Tibial artery (tissue), 4 donors: ENCODE measurements around the gene RBPJL.

Source experiments
- DNase-seq, 2 donors: peaks; one replicate each; pipeline ENCODE4 v3.0.0-alpha.2; 2019
- H3K27ac ChIP-seq, 2 donors: fragments of 200-600 bp; sonication (generic) in 1 of 2; 1 replicate in 1 of 2; 2 replicates in 1 of 2; pipeline ENCODE4 v1.5.1; 2018 to 2019; ENCODE audit warnings: mild to moderate bottlenecking in 1 of 2
- H3K27me3 ChIP-seq, 2 donors: fragments of 200-600 bp; sonication (generic) in 1 of 2; one replicate each; pipeline versions ENCODE4 v1.5.1 to v1.6.0; 2016 to 2019
- H3K36me3 ChIP-seq, 3 donors: fragments of 200-600 bp; sonication (generic) in 2 of 3; one replicate each; pipeline ENCODE4 v1.5.1; 2016 to 2019; ENCODE audit warnings: mild to moderate bottlenecking in 2 of 3
- H3K4me1 ChIP-seq, 4 donors: fragments of 200-600 bp; sonication (generic) in 2 of 4; 1 replicate in 3 of 4; 2 replicates in 1 of 4; pipeline ENCODE4 v1.5.1; 2016 to 2019
- H3K4me3 ChIP-seq, 2 donors: fragments of 200-600 bp; sonication (generic) in 1 of 2; 1 replicate in 1 of 2; 2 replicates in 1 of 2; pipeline ENCODE4 v1.5.1; 2018 to 2019; ENCODE audit warnings: mild to moderate bottlenecking in 2 of 2
- H3K9me3 ChIP-seq, 3 donors: fragments of 200-600 bp; sonication (generic) in 1 of 3; one replicate each; pipeline ENCODE4 v1.5.1; 2016 to 2019
- CTCF ChIP-seq, 2 experiments: fragments of 200-600 bp in 1 of 2; fragments of 450-650 bp in 1 of 2; IDR thresholded peaks; one replicate each; pipeline ENCODE4 v1.5.1; 2017 to 2019; ENCODE audit warnings: antibody characterized with exemption in 2 of 2, mild to moderate bottlenecking in 1 of 2, moderate library complexity in 1 of 2
- intact Hi-C: fragments of 100-400 bp; cut with DNase I; formaldehyde crosslinking; loops from one replicate; pipeline ENCODE4 v1.15.0; 2023; ENCODE audit warnings: low total_unique reads

The RBPJL gene

GRCh38 chr20:45307076-45307640, 518 bp downstream of the RBPJL start:
- Histone ChIP-seq H3K9me3 (no peaks in the 10 kb centered on the region), H3K27ac (no peak overlapping the region), H3K27me3 (peaks cover 0 to 76% of the 10 kb centered on the region in 2 donors), H3K4me1 (peaks cover 0 to 18% (median 9%) of the 10 kb centered on the region in 4 donors), H3K4me3 (no peak overlapping the region), H3K36me3 (no peaks in the 10 kb centered on the region)
- intact Hi-C loops: no loop called here
- no peak for DNase-seq
- no peak for TF ChIP-seq CTCF (IDR thresholded peaks at IDR 0.05)

GRCh38 chr20:45308117-45308778, 1.6 kb downstream of the RBPJL start, which contains the start of gene MATN4:
MATN4 (minus strand) TSS chr20:45308299; CDS start chr20:45305582, 2,717 bp downstream.
- peaks cover 0 to 18% (median 9%) of the 10 kb centered on the region in 4 donors for H3K4me1 ChIP-seq
- no peak within 1 kb of the TSS for H3K27ac ChIP-seq
- no peak for DNase-seq
- H3K27me3 ChIP-seq: peaks cover 0 to 77% of the 10 kb centered on the region in 2 donors
- no peaks in the 10 kb centered on the region for H3K9me3 ChIP-seq
- TF ChIP-seq CTCF (IDR thresholded peaks at IDR 0.05): no peak
- no peak within 1 kb of the TSS for H3K4me3 ChIP-seq
- intact Hi-C loops: no loop called here
- H3K36me3 ChIP-seq: no peaks in the 10 kb centered on the region

GRCh38 chr20:45309075-45309474, 2.4 kb downstream of the RBPJL start:
- Histone ChIP-seq H3K9me3 (no peaks in the 10 kb centered on the region), H3K27me3 (peaks cover 0 to 77% of the 10 kb centered on the region in 2 donors), H3K4me3 (no peak overlapping the region), H3K27ac (no peak overlapping the region), H3K36me3 (no peaks in the 10 kb centered on the region), H3K4me1 (peaks cover 0 to 18% (median 9%) of the 10 kb centered on the region in 4 donors)
- peak in 1 of 2 donors; percentile 23 for DNase-seq
- no peak for TF ChIP-seq CTCF (IDR thresholded peaks at IDR 0.05)
- intact Hi-C loops: no loop called here

- Histone ChIP-seq H3K27me3 (peaks cover 0 to 75% of the 10 kb centered on the region in 2 donors), H3K4me3 (no peak overlapping the region), H3K27ac (no peak overlapping the region), H3K4me1 (peaks cover 0 to 20% (median 8%) of the 10 kb centered on the region in 4 donors), H3K36me3 (no peaks in the 10 kb centered on the region), H3K9me3 (no peaks in the 10 kb centered on the region)
- intact Hi-C loops: no loop called here
- DNase-seq: peak in 1 of 2 donors; percentile 35
- TF ChIP-seq CTCF (IDR thresholded peaks at IDR 0.05): peak; percentile 58 to 65
Measured at GRCh38 chr20:45311589-45312211, 5.1 kb downstream of the RBPJL start.

GRCh38 chr20:45312241-45312640, 5.6 kb downstream of the RBPJL start:
- Histone ChIP-seq H3K4me1 (peaks cover 0 to 20% (median 8%) of the 10 kb centered on the region in 4 donors), H3K27ac (no peak overlapping the region), H3K9me3 (no peaks in the 10 kb centered on the region), H3K36me3 (no peaks in the 10 kb centered on the region), H3K4me3 (no peak overlapping the region), H3K27me3 (peaks cover 0 to 75% of the 10 kb centered on the region in 2 donors)
- no peak for TF ChIP-seq CTCF (IDR thresholded peaks at IDR 0.05)
- intact Hi-C loops: no loop called here
- DNase-seq: no peak
